Stomach smooth muscle (tissue), 2 donors: ENCODE measurements around the gene FBXO42.
A peak's percentile ranks its signal among the peaks of the same experiment; 100 is the strongest.

Source experiments
- H3K27ac ChIP-seq: one replicate; pipeline ENCODE4 v1.7.0; 2013; ENCODE audit warnings: mild to moderate bottlenecking, low read length, inconsistent platforms
- H3K27me3 ChIP-seq, 2 donors: one replicate each; pipeline ENCODE4 v1.7.0; 2013; ENCODE audit warnings: low read length in 2 of 2; ENCODE audit not compliant: insufficient read depth in 2 of 2, control insufficient read depth in 1 of 2
- H3K36me3 ChIP-seq, 2 donors: one replicate each; pipeline ENCODE4 v1.7.0; 2013; ENCODE audit warnings: low read length in 2 of 2; ENCODE audit not compliant: control insufficient read depth in 2 of 2, insufficient read depth in 2 of 2
- H3K4me1 ChIP-seq: one replicate; pipeline ENCODE4 v1.7.0; 2013; ENCODE audit warnings: low read length; ENCODE audit not compliant: control insufficient read depth, insufficient read depth
- H3K4me3 ChIP-seq, 2 donors: one replicate each; pipeline ENCODE4 v1.7.0; 2013; ENCODE audit warnings: low read length in 2 of 2
- H3K9ac ChIP-seq, 2 donors: one replicate each; pipeline ENCODE4 v1.7.0; 2013; ENCODE audit warnings: low read length in 2 of 2, mild to moderate bottlenecking in 1 of 2
- H3K9me3 ChIP-seq, 2 donors: one replicate each; pipeline ENCODE4 v1.7.0; 2013; ENCODE audit warnings: low read length in 2 of 2; ENCODE audit not compliant: control insufficient read depth in 2 of 2
- donor health status: healthy.
- donor health status: Pancreatic carcinoma.

Gene FBXO42

DNA sequence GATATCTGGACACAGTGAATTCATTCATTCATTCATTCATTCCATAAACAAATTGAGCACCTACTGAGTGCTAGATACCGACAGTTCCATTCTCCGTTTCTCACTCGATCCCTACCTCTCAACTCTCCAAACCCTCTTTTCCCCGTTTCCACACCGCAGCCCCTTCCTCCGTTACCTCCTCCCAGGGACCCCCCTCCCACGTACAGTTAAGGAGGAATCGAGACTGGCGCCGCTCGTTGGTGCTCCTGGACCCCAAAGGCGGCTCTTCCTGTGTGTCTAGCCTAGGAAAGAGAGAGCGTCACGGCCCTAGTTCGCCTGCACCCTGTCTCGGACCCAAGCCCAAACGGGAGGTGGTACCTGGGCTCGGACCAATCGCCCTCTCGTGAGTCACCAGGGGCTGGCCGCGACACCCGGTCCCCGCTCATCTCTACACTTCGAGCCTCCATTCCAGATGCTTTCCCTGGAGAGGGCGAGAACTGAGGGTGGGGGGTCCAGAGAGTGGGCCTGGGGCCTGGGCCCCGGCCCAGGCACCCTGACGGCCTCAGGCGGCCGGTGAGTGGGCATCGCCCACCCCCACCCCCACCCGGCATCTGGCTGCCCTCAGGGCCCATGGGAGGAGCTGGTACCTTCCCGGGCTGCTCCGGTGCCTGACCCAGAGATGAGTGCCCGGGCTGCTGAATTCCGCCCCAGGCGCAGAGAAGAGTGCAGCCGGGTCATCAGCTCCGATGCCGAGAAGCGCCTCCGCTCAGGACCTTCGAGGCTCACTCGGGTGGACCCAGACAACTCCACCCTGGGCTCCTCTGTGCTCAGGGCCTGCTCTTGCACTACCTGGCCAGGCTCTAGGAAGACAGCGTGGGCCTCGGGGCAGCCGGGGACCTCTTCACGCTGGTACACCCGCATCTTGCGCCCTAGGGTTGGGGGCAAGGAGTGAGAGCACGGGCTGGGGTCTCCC is 144.7 kb downstream of the FBXO42 start:
- no peaks in the 10 kb centered on the region for H3K9me3 ChIP-seq
- H3K9ac ChIP-seq: peak overlapping the region; percentile 65 to 78
- peaks cover 12% of the 10 kb centered on the region for H3K4me1 ChIP-seq
- no peaks in the 10 kb centered on the region for H3K36me3 ChIP-seq
- peak overlapping the region; percentile 61 to 69 for H3K4me3 ChIP-seq
- H3K27ac ChIP-seq: peak overlapping the region; percentile 84
- H3K27me3 ChIP-seq: no peaks in the 10 kb centered on the region

DNA sequence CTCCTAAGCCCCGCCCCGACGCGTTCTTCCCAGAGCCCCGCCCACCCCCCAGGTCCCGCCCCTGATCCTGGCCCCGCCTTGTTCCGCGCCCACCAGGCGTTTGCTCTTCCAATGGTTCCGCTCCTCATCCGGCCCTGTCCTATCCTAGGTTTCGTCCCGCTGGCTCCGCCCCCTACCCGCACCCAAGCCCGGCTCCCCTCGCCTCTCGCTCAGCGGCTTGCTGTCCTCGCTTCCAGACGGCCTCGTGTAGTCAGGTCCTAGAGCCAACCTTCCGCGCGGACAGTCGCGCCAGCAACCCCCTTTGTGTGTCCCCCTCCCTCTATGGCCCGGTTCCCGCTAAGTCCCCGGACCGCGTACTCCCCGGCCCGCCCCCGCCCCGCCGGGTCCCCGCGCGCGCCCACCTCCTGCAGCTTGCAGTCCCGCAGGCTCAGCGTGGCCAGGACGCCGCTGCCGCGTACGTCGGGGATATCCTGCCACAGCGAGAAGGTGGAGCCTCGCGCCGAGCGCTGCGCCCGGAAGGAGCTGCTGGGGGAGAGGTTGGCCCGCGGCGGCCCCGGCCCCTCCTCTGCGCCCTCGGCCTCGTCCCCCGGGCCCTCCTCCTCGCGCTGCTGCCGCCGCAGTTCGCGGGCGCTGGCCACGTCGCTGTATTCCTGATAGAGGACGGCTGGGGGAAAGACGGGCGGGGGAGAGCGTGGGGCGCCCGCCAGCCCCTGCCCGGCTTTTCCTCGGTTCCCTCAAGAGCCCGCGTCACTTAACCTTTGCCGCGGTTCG is 145.5 kb downstream of the FBXO42 start:
- H3K36me3 ChIP-seq: no peaks in the 10 kb centered on the region
- H3K9me3 ChIP-seq: no peaks in the 10 kb centered on the region
- peak overlapping the region; percentile 65 to 78 for H3K9ac ChIP-seq
- H3K4me1 ChIP-seq: peaks cover 12% of the 10 kb centered on the region
- H3K27ac ChIP-seq: peak overlapping the region; percentile 84
- no peaks in the 10 kb centered on the region for H3K27me3 ChIP-seq
- H3K4me3 ChIP-seq: peak overlapping the region; percentile 61 to 73

DNA sequence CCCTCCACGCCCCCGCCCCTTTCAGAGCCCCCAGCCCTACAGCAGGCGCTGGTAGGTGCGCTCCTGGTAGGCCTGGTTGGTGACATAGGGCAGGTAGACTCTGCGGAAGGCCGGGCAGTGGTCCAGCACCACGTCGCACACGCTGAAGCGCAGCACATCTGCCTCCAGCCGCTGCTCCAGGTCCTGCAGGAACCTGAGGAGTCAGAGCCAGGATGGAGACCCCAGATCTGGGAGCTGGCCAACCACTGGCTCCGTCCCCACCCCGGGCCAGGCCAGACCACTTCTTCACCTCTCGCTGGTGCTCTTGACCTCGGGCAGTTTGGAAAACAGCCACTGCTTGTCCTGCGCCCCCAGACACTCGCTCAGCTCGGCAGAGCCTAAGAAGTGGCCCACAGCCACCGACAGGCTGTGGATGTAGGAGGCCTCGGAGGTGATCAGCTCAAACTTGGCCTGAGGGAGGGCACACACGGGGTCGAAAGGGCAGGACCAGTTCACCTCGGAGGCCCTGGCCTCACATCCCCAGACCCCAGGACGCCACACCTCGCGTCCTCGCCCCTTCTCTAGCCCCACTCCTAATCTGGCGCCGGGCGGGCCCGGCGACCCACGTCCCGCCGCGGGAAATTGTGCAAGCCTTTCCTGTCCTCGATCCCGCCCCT is 146.3 kb downstream of the FBXO42 start:
- Histone ChIP-seq H3K4me3 (peak overlapping the region; percentile 36 to 73), H3K9ac (peak overlapping the region; percentile 47 to 80)

DNA sequence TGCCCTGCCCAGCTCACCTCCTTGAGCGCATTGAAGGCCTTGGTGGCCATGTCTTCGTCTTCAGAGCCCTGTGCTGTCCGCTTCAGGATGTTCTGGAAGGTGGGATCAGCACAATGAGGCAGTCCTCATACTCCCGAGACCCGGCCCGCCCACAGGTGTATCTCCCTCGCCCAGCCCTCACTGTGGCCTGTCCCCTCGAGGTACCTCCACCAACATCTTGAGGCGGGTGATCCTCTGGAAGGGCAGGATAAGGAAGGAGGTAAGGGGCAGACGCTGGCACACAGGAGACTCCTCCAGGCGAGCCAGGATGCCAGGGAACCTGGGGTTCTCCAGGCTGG is 147.0 kb downstream of the FBXO42 start:
- no peaks in the 10 kb centered on the region for H3K27me3 ChIP-seq
- no peak overlapping the region for H3K27ac ChIP-seq
- no peaks in the 10 kb centered on the region for H3K36me3 ChIP-seq
- H3K9me3 ChIP-seq: no peaks in the 10 kb centered on the region
- no peak overlapping the region for H3K4me3 ChIP-seq
- peaks cover 12% of the 10 kb centered on the region for H3K4me1 ChIP-seq
- no peak overlapping the region for H3K9ac ChIP-seq

More for the DNA sequence above, 146.3 kb downstream of the FBXO42 start:
- Histone ChIP-seq H3K4me1 (peaks cover 12% of the 10 kb centered on the region), H3K27ac (peak overlapping the region; percentile 76), H3K36me3 (no peaks in the 10 kb centered on the region), H3K27me3 (no peaks in the 10 kb centered on the region), H3K9me3 (no peaks in the 10 kb centered on the region)

DNA sequence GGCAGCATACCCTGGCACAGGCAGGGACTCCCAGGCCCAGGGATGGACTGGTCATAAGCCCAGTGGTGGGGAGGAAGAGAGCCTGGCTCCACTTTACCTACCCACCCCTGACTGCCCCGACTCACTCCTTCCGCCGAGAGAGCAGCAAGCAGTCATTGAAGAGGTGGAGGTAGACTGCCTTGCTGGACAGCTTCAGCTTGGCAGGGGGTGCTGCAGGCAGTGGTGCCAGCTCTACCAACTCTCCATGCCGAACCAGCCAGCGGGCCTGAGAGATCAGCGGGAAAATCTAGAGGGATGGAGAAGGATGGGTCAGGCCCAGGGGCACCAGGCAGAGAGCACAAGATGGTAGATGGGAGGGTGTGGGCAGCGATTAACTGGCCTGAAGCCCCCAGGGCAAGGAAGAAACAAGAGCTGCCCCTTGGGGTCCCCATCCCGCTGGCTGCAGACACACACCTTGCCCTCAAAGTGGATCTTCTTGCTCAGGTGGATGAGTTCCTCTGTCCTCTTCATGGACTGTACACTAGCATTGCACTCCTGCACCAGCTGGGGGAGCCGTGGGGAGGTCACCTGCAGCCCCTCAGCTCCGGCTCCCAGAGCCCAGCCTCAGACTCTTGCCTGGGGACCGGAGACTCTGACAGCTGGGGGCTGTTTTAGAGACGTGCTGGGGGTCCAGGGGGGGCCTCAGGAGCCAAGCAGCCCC is 147.5 kb downstream of the FBXO42 start:
- Histone ChIP-seq H3K27ac (no peak overlapping the region), H3K36me3 (no peaks in the 10 kb centered on the region), H3K27me3 (no peaks in the 10 kb centered on the region), H3K4me1 (peaks cover 12% of the 10 kb centered on the region), H3K9me3 (no peaks in the 10 kb centered on the region), H3K4me3 (no peak overlapping the region), H3K9ac (no peak overlapping the region)

DNA sequence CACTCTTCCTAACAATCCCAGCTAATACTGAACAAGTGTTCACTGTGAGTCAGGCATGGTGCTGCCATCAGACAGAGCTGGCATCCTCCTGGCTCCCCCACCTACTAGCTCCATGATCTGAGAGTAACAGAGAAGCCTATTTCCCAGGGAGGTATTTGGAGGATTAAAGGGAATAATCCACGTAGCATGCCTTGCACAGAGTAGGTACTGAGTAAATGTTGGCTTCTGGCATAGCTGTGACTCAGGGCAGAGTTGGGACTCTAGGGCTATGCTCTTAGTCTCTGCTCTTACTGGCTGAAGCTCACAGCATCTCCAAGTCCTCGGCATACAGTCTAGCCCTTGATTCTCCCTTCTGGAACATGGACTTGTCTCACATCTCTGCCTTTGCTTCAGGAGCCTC is 148.1 kb downstream of the FBXO42 start:
- H3K27ac ChIP-seq: no peak overlapping the region

DNA sequence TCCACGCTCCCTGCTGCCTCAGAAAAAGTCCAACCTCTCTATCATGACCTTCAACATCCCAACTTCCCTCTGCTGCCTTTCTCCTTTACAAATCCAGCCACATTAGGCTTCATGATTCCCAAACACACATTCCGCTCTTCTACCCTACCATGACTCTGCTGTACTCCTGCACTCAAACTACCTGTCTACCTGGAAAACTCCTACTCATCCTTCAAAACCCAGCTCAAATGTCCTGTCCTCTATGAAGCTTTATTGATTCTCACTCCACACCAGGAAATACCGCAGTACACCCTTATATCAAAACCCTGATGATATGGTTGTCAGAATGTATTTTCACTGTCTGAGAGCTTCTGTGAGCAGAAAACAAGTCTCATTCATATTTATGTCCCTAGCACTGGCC is 148.7 kb downstream of the FBXO42 start:
- Histone ChIP-seq H3K4me1 (peaks cover 12% of the 10 kb centered on the region), H3K27me3 (no peaks in the 10 kb centered on the region), H3K9me3 (no peaks in the 10 kb centered on the region), H3K4me3 (no peak overlapping the region), H3K9ac (no peak overlapping the region), H3K27ac (no peak overlapping the region), H3K36me3 (no peaks in the 10 kb centered on the region)

More for the DNA sequence above, 148.1 kb downstream of the FBXO42 start:
- Histone ChIP-seq H3K4me1 (peaks cover 12% of the 10 kb centered on the region), H3K9me3 (no peaks in the 10 kb centered on the region), H3K4me3 (no peak overlapping the region), H3K36me3 (no peaks in the 10 kb centered on the region), H3K9ac (no peak overlapping the region), H3K27me3 (no peaks in the 10 kb centered on the region)

DNA sequence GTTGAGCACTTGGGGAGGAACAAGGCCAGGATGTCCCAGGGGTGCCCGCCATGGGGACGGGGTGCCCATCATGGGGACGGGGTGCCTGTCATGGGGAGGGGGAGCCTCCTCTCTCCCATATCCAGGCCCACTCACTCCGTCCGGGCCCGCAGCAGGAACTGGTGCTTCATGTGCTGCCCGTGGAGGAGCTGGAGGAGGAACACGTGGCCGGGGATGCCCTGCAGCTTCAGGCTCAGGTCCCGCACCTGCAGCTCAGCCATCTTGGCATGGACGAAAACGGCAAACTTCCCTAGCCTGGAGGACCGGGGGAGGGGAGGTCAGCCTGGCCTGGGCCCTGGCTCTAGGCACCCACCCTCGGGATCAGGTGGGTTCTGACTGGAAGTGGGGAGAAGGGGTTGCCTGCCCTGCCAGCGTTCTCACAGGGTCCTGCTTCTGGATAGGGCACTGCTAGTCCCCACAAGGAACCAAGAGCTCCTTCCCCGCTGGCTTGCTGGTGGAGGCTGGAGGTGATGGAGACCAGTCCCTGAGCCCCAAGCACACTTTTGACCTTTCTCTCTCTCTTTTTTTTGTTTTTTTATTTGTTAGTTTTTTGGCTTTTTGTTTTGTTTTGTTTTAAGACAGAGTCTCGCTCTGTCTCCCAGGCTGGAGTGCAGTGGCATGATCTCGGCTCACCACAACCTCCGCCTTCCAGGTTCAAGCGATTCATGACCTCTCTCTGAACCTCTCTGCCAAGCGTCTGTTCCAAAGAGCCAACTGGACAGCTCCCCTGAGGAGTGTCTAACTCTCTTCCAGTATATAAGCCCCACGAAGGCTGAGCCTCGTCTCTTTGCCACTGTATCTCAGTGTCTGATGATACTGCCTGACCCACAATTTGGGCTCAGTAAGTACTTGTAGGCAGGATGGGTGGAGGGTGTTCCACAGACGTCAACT is 149.7 kb downstream of the FBXO42 start:
- no peak overlapping the region for H3K4me3 ChIP-seq
- no peak overlapping the region for H3K27ac ChIP-seq
- H3K9me3 ChIP-seq: no peaks in the 10 kb centered on the region

DNA sequence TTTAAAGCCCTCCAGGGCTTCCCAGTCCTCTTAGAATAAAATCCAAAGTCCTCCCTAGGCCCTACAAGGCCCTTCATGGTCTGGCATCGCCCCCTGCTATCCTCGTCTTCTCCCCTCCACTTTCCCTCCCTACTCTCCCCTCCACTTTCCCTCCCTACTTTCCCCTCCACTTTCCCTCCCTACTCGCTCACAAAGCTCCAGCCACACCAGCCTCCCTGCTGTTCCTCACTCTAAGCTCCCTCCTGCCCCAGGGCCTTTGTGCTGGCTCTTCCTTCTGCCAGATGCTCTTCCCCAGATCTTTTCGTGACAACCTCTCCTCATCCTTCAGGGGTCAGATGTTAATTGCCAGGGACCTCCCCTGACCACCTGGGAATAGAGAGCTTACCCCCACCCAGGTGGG is 152.6 kb downstream of the FBXO42 start:
- no peaks in the 10 kb centered on the region for H3K9me3 ChIP-seq
- no peaks in the 10 kb centered on the region for H3K4me1 ChIP-seq
- no peak overlapping the region for H3K27ac ChIP-seq
- no peak overlapping the region for H3K9ac ChIP-seq
- no peak overlapping the region for H3K4me3 ChIP-seq
- H3K36me3 ChIP-seq: no peaks in the 10 kb centered on the region
- H3K27me3 ChIP-seq: no peaks in the 10 kb centered on the region

More for the DNA sequence above, 149.7 kb downstream of the FBXO42 start:
- no peak overlapping the region for H3K9ac ChIP-seq
- H3K27me3 ChIP-seq: no peaks in the 10 kb centered on the region
- no peaks in the 10 kb centered on the region for H3K36me3 ChIP-seq
- H3K4me1 ChIP-seq: peaks cover 10% of the 10 kb centered on the region
